ENCODE data around the gene TIPRL. TPM values are rescaled to one million over a fixed set of nuclear protein-coding genes. Genes with fewer than 3 reads are reported as not detected.

TIPRL gene
- total and polyA plus RNA-seq, 9 of the 15 experiments (the other 6 are each of a cell fraction or from before 2014, with no cell fraction given), result 41.4 to 90.2 (median 69.9) TPM

- Histone ChIP-seq H4K20me1 (replicated peaks; ENCODE audit: control insufficient read depth, insufficient read depth, low read length) (no peaks in the 10 kb centered on the region), H2AFZ (ENCODE audit: low read depth, low read length) (peak overlapping the region; percentile 93), H3K27me3 (ENCODE audit: control insufficient read depth in 2 of 2, insufficient read depth in 2 of 2, low read length in 2 of 2) (no peaks in the 10 kb centered on the region), H3K4me3 (no peak overlapping the region), H3K4me1 (replicated peaks in 1 of 2; ENCODE audit: control insufficient read depth in 2 of 2, insufficient read depth in 2 of 2, low read length in 2 of 2) (peaks cover 0 to 5% of the 10 kb centered on the region in 2 experiments; a peak in 1 of 5 replicates), H3K9me3 (replicated peaks; ENCODE audit: control insufficient read depth, insufficient read depth, low read depth, low read length) (no peaks in the 10 kb centered on the region), H3K4me2 (ENCODE audit: insufficient read depth, low read length) (no peak overlapping the region), H3K9me1 (ENCODE audit: control insufficient read depth, insufficient read depth, low read length) (no peaks in the 10 kb centered on the region), H3K79me2 (ENCODE audit: control insufficient read depth, insufficient read depth, low read length) (no peaks in the 10 kb centered on the region), H3K9ac (ENCODE audit: insufficient read depth in 1 of 2, low read depth in 2 of 2, low read length in 2 of 2) (no peak overlapping the region), H3K36me3 (ENCODE audit: control insufficient read depth, insufficient read depth, low read length) (no peaks in the 10 kb centered on the region), H3K27ac (ENCODE audit: extremely low read depth, low read depth, low read length) (no peak overlapping the region)
- no TSS peak for BruUV-seq (replicated peaks)
- CTCF ChIA-PET (ENCODE audit: low intra/inter-chr PET ratio), result no interaction called here
- 64% methylated on average over 5 of the region's 7 CpGs for WGBS (ENCODE audit: insufficient coverage, low coverage, missing lambda C conversion rate)
- peak; percentile 16 to 50 (median 44) for DNase-seq (ENCODE audit: extremely low read depth in 1 of 4, low spot score in 3 of 4)
- POLR2A ChIA-PET, result interaction anchor here (0.7 kb wide), 1 partner anchor 15 kb away, joined by 4 read pairs; no protein-coding TSS in a partner anchor
- peak; percentile 79 for ATAC-seq
- intact Hi-C loops (cut with micrococcal nuclease) (no loop called here), in situ Hi-C loops (cut with MboI) (no loop called here)
- no peak for FAIRE-seq
- peak; percentile 71; the same call in 1 of the 2 replicates for TF ChIP-seq ZNF175 (CRISPR knock-in tag; IDR thresholded peaks at IDR 0.05; ENCODE audit: low read depth)
- peak; percentile 53 for TF ChIP-seq SMAD4 (CRISPR knock-in tag; conservative IDR thresholded peaks at IDR 0.05)
- TF ChIP-seq HNRNPLL (IDR thresholded peaks at IDR 0.05; ENCODE audit: low read depth, low read length, poor library complexity, severe bottlenecking), result no peak
- TF ChIP-seq ZFX (CRISPR knock-in tag; IDR thresholded peaks at IDR 0.05), result peak; percentile 53
- TF ChIP-seq CTCF (IDR thresholded peaks at IDR 0.05 in 2 of 3, conservative IDR thresholded peaks at IDR 0.05 in 1 of 3; ENCODE audit: insufficient read depth in 2 of 3, low read depth in 1 of 3, low read length in 3 of 3), result no peak
- TF ChIP-seq USF1 (CRISPR knock-in tag; IDR thresholded peaks at IDR 0.05), result peak; percentile 78
- no peak for TF ChIP-seq ZNF408 (CRISPR knock-in tag; IDR thresholded peaks at IDR 0.05; ENCODE audit: low read depth)
- peak; percentile 60 for TF ChIP-seq GABPA (tag; conservative IDR thresholded peaks at IDR 0.05; ENCODE audit: low read depth)
- no peak for TF ChIP-seq GMEB1 (CRISPR knock-in tag; IDR thresholded peaks at IDR 0.05)
- no peak for TF ChIP-seq HOXB6 (CRISPR knock-in tag; IDR thresholded peaks at IDR 0.05; ENCODE audit: borderline replicate concordance)
- TF ChIP-seq MEIS2 (IDR thresholded peaks at IDR 0.05; ENCODE audit: partially characterized antibody), result peak; percentile 3
- no peak for TF ChIP-seq HNRNPK (IDR thresholded peaks at IDR 0.05; ENCODE audit: low read depth, low read length, poor library complexity, severe bottlenecking)
- no peak for TF ChIP-seq PHB2 (IDR thresholded peaks at IDR 0.05; ENCODE audit: low read depth)
- TF ChIP-seq CEBPG (CRISPR knock-in tag; IDR thresholded peaks at IDR 0.05), result no peak
- peak in 1 of 2 experiments; percentile 51; a peak in 1 of 4 replicates for TF ChIP-seq CEBPG (tag; conservative IDR thresholded peaks at IDR 0.05 in 1 of 2, IDR thresholded peaks at IDR 0.05 in 1 of 2)
- no peak for TF ChIP-seq MEF2D (tag; conservative IDR thresholded peaks at IDR 0.05; ENCODE audit: low read depth)
- no peak for TF ChIP-seq EGR1 (conservative IDR thresholded peaks at IDR 0.05)
These were observed 7.9 kb upstream of the TIPRL start for GRCh38 chr1:168170564-168171508.
